ENCODE measurements around the gene WWP2.
"Not testable (repeated sequence)": the region's sequence is repeated elsewhere in the genome, so short reads cannot be mapped to it uniquely, and the experiment has no call there.

The WWP2 gene

GRCh38 chr16:69939821-69940585 lies 177.9 kb downstream of the WWP2 start:
- DNase-seq, result no peak

GRCh38 chr16:69940676-69941075 lies 178.5 kb downstream of the WWP2 start:
- no peak for DNase-seq

DNA sequence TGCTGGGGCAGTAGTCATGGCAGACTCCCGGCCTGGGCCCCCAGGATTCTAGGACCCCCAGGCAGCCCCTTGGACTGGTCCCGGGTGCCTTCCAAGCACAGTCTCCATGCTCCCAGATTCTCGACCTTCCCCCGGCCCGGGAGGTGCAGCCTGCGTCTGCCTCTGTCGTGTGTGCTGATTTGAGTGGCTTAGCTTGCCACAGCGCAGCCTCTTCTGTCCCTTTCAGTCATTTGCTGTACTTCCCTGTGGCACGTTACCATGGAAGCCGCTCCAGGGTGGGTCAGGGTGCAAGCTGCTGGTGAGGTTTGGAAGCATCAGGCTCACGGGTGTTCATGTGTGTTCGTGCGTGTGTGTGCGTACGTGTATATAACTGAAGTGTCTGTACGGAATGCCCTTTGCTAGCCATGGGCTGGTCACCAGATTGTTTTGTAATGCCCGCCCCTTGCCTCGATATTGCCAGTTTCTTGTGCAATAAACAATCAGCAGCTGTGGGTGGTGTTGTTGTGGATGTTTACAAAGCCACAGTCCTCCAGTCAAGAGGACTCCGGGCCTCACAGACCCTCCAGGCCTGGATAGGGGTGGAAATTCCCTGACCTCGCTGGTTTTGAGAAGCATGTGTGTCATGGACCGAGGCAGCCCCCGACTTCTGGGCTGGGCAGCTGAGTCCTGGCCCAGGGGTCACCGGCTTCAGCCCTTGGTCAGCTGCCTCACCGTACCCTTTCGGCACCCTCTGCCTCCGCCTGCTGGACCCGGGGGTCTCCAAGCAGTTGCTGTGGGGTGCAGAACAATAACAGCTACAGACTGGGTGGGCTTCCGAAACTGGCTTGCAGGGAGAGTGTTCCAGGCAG lies 179.3 kb downstream of the WWP2 start:
- no peak for DNase-seq

DNA sequence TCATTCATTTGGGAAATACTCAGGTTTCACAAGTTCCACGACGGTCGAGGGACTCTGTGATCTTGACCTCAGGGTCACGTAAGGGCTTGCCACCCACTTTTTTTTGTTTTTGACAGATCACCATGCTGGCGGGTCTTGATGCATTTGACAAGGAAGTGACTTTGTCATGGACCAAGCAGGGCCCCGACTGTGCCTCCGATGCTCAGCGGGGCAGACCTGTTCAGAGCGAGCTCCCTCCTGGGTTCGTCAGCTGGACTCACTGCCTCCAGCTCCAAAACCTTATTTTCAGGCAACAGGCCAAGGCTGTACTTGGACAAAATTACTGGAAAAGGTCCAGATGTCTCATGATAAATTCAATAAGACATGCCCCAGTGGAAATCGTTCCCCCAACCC lies 180.0 kb downstream of the WWP2 start:
- no peak for DNase-seq

- no peak for DNase-seq
Observed at GRCh38 chr16:69942627-69943170, 180.6 kb downstream of the WWP2 start.

- DNase-seq, result not testable (repeated sequence)
Observed at GRCh38 chr16:69943241-69944036, 181.3 kb downstream of the WWP2 start.

GRCh38 chr16:69950411-69950810 lies 188.3 kb downstream of the WWP2 start:
- not testable (repeated sequence) for DNase-seq

DNA sequence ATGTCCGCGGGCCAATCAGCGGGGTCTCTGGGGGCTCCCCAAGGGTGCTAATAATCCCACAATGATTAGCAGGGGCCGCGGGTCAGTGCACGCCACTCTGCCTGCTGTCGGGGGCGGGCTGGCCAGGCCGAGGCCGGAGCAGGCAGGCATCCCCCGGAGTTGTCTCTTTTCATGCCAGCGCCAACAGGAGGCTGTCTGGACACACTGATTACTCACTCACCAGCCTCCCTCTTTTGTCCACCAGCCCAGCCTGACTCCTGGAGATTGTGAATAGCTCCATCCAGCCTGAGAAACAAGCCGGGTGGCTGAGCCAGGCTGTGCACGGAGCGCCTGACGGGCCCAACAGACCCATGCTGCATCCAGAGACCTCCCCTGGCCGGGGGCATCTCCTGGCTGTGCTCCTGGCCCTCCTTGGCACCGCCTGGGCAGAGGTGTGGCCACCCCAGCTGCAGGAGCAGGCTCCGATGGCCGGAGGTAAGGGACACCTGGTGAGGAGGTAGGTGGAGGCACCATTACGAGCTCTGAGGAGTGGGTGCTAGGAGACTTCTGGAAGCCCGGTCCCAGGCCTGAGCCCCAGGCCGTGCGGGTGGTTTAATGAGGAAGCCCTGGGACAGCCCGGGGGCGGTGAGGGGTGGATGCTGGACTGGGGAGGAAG lies 189.0 kb downstream of the WWP2 start, which contains the start of gene CLEC18A:
Gene CLEC18A (plus strand): TSS at position 318 of the 655 bp plus-strand sequence. CDS start 33 bp downstream, at position 351.
- DNase-seq, result not testable (repeated sequence)

DNA sequence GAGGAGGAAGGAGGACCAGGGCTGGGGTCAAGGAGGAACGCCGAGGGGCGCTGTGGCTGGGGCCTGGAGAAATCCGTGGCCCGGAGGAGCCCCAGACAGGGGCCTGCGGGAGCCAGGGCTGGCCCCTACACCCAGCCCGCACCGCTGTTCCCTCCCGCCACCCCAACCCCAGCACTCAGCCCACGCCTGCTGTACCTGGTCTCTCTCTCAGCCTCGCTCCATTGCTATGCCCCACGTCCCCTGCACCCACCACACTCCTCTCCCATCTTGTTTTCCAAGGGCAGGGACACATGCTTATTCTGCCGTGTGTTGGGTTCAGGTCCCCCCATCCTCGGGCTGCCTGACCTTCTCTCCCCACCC lies 189.5 kb downstream of the WWP2 start:
- DNase-seq, result not testable (repeated sequence)

DNA sequence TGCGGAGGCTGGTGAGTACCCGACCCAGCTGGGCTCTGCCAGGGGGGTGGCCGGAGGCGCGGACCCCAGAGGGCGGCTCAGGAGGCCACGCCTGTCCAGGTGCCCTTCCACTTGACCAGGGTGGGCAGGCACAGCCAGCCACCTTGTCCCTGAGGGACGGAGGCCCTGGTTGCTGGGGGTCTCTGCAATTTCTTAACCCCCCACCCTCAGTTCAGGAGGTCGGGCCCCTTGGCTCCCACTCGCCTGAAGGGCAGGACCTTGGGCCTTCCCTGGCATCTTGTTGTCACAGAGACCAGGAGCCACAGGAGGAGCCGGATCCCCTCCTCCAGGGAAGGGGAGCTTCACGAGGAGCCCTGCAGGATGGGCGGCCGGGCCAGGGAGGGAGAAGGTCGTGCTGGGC lies 190.0 kb downstream of the WWP2 start:
- not testable (repeated sequence) for DNase-seq

- DNase-seq, result not testable (repeated sequence)
Observed at GRCh38 chr16:69952572-69953355, 190.6 kb downstream of the WWP2 start.

DNA sequence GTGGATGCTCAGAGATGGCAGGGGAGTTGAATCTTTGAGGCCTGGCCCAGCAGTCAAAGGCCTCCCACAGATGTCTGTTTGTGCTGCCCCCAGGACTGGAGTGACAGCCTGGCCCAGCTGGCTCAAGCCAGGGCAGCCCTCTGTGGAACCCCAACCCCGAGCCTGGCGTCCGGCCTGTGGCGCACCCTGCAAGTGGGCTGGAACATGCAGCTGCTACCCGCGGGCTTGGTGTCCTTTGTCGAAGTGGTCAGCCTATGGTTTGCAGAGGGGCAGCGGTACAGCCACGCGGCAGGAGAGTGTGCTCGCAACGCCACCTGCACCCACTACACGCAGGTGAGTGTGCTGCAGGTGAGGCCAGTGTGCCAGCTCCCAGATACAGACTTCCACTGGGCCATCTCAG lies 192.1 kb downstream of the WWP2 start:
- DNase-seq, result not testable (repeated sequence)

DNA sequence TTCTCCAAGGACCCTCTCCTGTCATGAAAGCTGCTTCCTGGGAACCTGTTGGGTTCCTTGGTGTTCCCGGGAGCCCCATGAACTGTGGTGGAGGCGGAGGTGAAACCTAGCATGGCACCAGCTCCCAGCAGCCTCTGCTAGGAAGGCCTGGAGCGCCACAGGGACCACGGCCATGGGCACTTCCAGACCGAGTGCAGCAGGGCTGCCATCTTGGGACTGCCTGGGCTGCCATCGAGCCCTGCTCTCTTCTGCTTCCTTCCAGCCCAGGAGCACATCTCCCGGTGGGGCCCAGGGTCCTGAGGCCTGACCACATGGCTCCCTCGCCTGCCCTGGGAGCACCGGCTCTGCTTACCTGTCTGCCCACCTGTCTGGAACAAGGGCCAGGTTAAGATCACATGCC lies 201.2 kb downstream of the WWP2 start:
- not testable (repeated sequence) for DNase-seq

DNA sequence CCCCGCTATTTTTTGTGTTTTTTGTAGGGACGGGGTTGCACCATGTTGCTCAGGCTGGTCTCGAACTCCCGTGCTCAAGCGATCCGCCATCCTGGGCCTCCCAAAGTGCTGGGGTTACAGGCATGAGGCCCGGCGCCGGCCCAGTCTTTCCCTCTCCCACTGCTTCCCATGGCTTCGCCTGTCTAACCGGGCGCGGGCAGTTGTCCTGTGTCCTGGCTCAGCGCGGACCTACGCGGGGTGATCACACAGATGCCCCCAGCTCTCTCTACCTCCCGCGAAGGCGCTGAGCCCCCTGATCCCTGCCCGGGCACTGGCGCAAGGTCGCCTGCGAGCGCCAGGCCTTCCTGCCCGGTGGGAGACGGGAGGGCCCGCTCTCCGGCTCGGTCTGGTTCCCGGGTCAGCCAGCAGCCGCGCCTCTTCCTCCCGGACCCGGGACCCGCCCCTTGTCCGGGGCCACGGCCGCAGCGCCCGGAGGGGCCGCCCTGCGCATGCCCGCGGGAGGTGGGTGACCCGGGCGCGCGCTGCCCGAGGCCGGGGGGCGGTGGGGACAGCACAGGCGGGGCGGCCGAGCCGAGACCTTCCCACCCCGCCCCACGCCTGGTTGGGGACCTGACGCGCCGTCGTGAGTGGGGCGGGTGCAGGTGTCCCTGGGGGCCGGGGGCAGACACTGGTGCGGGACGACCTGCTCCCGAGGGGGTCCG lies 203.0 kb downstream of the WWP2 start:
- DNase-seq, result peak in 8 of 56 donors; percentile 2 to 39 (median 8)

- DNase-seq, result not testable (repeated sequence)
Observed at GRCh38 chr16:69965661-69966054, 203.5 kb downstream of the WWP2 start.

DNA sequence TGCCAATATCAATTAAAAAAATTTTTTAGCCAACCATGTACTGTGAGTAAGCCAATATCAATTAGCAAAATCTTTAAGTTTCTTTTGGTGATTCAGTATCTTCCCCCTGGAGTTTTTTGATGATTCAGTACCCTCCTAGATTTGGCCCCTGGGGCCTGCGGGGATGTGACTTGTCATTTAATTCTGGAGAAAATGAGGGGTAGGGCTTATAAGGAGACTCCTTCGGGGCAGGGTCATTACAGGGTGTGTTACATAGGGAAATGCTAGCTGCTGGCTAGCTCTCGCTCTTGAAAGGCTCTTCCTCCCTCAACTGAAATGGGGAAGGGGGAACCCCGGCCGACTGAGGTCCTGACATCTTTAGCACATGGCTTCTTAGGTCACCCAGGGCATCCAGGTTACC lies 205.6 kb downstream of the WWP2 start:
- DNase-seq, result not testable (repeated sequence)

DNA sequence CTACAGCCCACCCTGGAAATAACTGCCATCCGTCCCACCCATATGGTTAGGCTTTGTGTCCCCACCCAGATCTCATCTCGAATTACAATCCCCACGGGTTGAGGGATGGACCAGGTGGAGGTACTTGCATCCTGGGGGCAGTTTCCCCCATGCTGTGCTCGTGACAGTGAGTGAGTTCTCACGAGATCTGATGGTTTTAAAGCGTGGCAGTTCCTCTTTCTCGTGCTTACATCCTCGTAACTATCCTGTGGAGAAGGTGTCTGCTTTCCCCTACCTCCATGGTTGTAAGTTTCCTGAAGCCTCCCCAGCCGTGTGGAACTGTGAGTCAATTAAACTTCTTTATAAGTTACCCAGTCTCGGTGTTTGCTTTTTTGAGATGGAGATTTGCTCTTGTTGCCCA lies 206.0 kb downstream of the WWP2 start:
- DNase-seq, result not testable (repeated sequence)

DNA sequence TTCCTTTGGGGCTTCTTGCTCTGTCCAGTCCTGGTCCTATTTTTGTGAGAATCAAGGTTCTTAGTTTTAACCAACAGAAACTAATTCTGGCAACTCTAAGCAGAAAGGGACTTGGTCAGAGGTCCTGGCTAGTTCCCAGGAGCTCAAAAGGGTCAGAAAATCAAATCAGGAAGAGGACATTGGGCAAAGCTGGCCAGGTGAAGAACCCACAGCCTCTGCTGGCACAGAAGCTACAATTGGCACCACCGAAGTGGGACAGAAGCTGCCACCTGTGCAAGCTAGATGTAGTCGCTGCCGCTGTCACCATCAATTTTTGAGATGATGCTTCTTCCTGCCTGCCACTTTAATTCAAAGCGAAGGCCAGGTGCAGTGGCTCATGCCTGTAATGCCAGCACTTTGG lies 207.5 kb downstream of the WWP2 start:
- DNase-seq, result not testable (repeated sequence)

- DNase-seq, result not testable (repeated sequence)
Observed at GRCh38 chr16:69972120-69972519, 210.0 kb downstream of the WWP2 start.
